KMS-11 (cell line): ENCODE data around the gene EVI2A.

Source experiments
- H2AFZ ChIP-seq: fragments of 200-600 bp; sonication (generic); 2 replicates; pipeline ENCODE4 v1.6.1; 2016; ENCODE audit warnings: antibody characterized with exemption, mixed run types, low read depth
- H3K27ac ChIP-seq: fragments of 200-600 bp; sonication (generic); 2 replicates; pipeline ENCODE4 v1.6.1; 2016; ENCODE audit warnings: mild to moderate bottlenecking, mixed run types
- H3K27me3 ChIP-seq: fragments of 200-600 bp; sonication (generic); 2 replicates; pipeline ENCODE4 v1.6.1; 2017; ENCODE audit warnings: mild to moderate bottlenecking, low read depth, mixed run types, moderate library complexity; ENCODE audit not compliant: insufficient read depth
- H3K36me3 ChIP-seq: fragments of 200-600 bp; sonication (generic); 2 replicates; pipeline ENCODE4 v1.6.1; 2017; ENCODE audit warnings: mild to moderate bottlenecking, mixed run types; ENCODE audit not compliant: insufficient read depth
- H3K4me1 ChIP-seq: fragments of 200-600 bp; sonication (generic); 2 replicates; pipeline ENCODE4 v1.6.1; 2016; ENCODE audit warnings: mild to moderate bottlenecking, low read depth, mixed run types; ENCODE audit not compliant: poor library complexity, severe bottlenecking
- H3K4me2 ChIP-seq: fragments of 200-600 bp; sonication (generic); 2 replicates; pipeline ENCODE4 v1.7.0; 2016; ENCODE audit warnings: mild to moderate bottlenecking, mixed run types
- H3K4me3 ChIP-seq: fragments of 200-600 bp; sonication (generic); IDR thresholded peaks from 2 replicates; pipeline ENCODE4 v1.6.1; 2017; ENCODE audit warnings: low read depth, low read length, mixed read lengths; ENCODE audit not compliant: insufficient read depth
- H3K79me2 ChIP-seq: fragments of 200-600 bp; sonication (generic); 2 replicates; pipeline ENCODE4 v1.6.1; 2016; ENCODE audit warnings: low read depth, mixed run types; ENCODE audit not compliant: insufficient read depth
- H3K9ac ChIP-seq: fragments of 200-600 bp; sonication (generic); 2 replicates; pipeline ENCODE4 v1.6.1; 2016; ENCODE audit warnings: mild to moderate bottlenecking, mixed run types
- H4K20me1 ChIP-seq: fragments of 200-600 bp; sonication (generic); 2 replicates; pipeline ENCODE4 v1.6.1; 2016; ENCODE audit warnings: mild to moderate bottlenecking, mixed run types; ENCODE audit not compliant: insufficient read depth
- CTCF ChIP-seq: fragments of 200-600 bp; sonication (generic); conservative IDR thresholded peaks from 2 replicates; pipeline ENCODE4 v1.6.1; 2017; ENCODE audit warnings: low read depth, mild to moderate bottlenecking, antibody characterized with exemption, low read length, moderate library complexity, mixed read lengths

The EVI2A gene

DNA sequence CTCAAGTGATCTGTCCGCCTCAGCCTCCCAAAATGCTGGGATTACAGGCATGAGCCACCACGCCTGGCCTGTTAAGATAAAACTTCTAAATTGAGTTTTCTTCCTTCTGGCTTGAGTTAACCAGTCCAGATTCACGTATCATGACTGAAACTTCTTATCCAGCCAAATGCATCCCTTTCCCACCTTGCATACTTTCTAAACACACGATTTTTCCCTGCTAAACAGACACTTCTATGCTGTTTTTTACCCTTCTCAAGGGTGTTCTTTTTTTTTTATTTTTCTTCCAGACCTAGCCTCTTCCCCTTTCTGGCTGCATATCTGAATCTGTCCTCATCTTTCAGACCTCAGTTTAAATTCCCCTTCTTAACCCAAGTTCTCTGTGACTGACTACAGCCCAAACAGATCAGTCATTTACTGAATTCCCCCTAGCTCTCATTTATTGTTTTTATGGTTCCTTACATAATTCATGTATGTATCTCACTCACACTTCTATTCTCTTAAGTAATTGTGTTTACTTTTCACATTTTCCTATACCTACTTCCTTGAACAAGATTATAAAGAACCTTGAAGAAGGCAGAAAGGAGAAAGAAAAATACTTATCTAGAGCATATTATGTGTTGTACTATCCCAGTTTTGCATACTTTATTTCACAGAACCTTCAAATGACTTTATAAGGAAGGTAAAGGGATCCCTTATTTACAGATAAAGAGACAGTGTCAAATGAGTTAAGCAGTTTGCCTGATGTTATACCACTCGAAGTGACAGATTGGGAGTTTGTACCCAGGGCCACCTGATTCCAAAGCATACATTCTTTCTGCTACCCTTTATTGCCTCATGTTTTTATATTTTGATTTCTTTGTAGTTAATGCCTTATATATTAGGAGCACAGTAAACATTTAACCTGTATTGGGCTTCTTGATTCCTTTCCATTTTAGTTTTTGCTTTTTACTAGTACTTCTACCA is 12.8 kb downstream of the EVI2A start:
- H4K20me1 ChIP-seq: no peaks in the 10 kb centered on the region
- no peaks in the 10 kb centered on the region for H3K36me3 ChIP-seq
- no peak overlapping the region for H2AFZ ChIP-seq
- H3K27me3 ChIP-seq: no peaks in the 10 kb centered on the region
- H3K4me1 ChIP-seq: no peaks in the 10 kb centered on the region
- no peak overlapping the region for H3K27ac ChIP-seq
- no peak for TF ChIP-seq CTCF
- no peak overlapping the region for H3K4me2 ChIP-seq
- no peak overlapping the region for H3K4me3 ChIP-seq
- H3K79me2 ChIP-seq: no peaks in the 10 kb centered on the region
- no peak overlapping the region for H3K9ac ChIP-seq

DNA sequence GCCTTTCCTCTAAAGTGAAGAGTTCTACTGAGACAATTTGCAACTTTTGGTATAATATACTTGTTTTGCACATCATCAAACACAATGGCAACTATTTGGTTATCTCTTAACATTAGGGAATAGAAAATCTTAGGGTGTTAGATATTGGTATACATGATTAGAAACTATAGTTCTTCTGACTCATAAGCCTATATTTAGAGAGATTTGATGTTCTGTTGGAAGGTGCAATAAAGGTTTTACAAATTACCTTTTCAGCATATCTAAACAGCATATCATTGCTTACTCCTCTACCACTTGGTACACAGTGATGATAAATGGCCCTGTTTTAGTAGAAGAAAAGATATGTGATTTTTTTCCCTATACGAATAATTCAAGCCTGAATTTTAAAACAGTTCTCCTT is 13.8 kb downstream of the EVI2A start:
- H3K4me2 ChIP-seq: no peak overlapping the region
- H3K27me3 ChIP-seq: no peaks in the 10 kb centered on the region
- H3K9ac ChIP-seq: no peak overlapping the region
- no peak for TF ChIP-seq CTCF
- no peaks in the 10 kb centered on the region for H3K79me2 ChIP-seq
- H3K36me3 ChIP-seq: no peaks in the 10 kb centered on the region
- no peaks in the 10 kb centered on the region for H4K20me1 ChIP-seq
- no peak overlapping the region for H2AFZ ChIP-seq
- H3K27ac ChIP-seq: no peak overlapping the region
- H3K4me3 ChIP-seq: no peak overlapping the region
- no peaks in the 10 kb centered on the region for H3K4me1 ChIP-seq

DNA sequence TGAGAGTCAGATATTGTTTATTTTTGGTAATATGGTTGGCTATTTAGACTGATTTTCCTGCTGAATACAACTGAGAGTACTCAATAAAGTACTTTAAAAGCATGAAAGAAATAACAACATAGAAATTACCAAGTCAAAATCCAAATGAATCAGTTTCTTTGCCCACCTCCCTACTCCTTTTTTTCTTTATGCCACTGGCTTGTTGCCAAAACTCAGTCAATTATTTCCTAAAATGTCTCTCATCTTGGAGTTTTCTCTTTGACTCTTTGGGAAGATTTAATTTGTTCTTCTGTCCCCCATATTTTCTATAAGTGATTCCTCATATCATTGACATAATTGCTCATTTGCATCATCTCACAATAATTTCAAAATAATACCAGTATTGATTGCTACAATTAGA is 21.8 kb downstream of the EVI2A start:
- no peak overlapping the region for H2AFZ ChIP-seq
- no peaks in the 10 kb centered on the region for H4K20me1 ChIP-seq
- no peak overlapping the region for H3K4me2 ChIP-seq
- H3K36me3 ChIP-seq: no peaks in the 10 kb centered on the region
- no peak for TF ChIP-seq CTCF
- no peak overlapping the region for H3K27ac ChIP-seq
- H3K79me2 ChIP-seq: no peaks in the 10 kb centered on the region
- H3K27me3 ChIP-seq: no peaks in the 10 kb centered on the region; the same call in 1 of the 2 replicates
- H3K9ac ChIP-seq: no peak overlapping the region
- no peak overlapping the region for H3K4me3 ChIP-seq
- H3K4me1 ChIP-seq: no peaks in the 10 kb centered on the region

DNA sequence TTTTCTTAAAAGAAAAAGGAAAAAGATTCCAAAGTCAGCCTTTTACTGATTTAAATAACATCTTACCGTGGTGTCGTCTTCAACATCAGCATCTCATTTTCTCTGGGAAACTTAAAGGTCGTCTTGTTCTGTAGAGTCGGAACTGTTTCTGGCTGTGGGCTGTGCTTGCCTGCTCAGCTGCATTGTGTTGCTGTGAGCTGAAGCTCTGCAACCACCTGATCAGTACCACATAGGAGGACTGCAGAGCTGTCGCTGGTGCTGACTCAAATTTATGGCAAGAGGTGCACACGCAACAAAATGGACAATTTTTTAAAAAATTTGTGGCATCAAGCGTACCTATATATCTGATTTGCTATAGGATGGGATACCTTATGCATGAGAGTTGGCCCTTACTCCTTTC is 24.3 kb downstream of the EVI2A start, which contains the start of gene OMG:
TSS of gene OMG (minus strand) at position 150 of the 400 bp plus-strand sequence. CDS start 908 bp downstream, outside the sequence.
- Histone ChIP-seq H3K36me3 (no peaks in the 10 kb centered on the region), H4K20me1 (no peaks in the 10 kb centered on the region), H3K27ac (no peak within 1 kb of the TSS), H3K4me2 (no peak within 1 kb of the TSS), H3K9ac (no peak within 1 kb of the TSS), H3K4me1 (no peaks in the 10 kb centered on the region), H2AFZ (no peak within 1 kb of the TSS), H3K79me2 (no peaks in the 10 kb centered on the region), H3K4me3 (no peak within 1 kb of the TSS), H3K27me3 (no peaks in the 10 kb centered on the region; the same call in 1 of the 2 replicates)
- no peak for TF ChIP-seq CTCF
